ENCODE measurements around the gene NEMP1.

NEMP1 gene

GRCh38 chr12:57107456-57108155 is 29.0 kb upstream of the NEMP1 start:
- DNase-seq, result no peak

GRCh38 chr12:57106021-57106708 is 27.6 kb upstream of the NEMP1 start:
- DNase-seq, result no peak

DNA sequence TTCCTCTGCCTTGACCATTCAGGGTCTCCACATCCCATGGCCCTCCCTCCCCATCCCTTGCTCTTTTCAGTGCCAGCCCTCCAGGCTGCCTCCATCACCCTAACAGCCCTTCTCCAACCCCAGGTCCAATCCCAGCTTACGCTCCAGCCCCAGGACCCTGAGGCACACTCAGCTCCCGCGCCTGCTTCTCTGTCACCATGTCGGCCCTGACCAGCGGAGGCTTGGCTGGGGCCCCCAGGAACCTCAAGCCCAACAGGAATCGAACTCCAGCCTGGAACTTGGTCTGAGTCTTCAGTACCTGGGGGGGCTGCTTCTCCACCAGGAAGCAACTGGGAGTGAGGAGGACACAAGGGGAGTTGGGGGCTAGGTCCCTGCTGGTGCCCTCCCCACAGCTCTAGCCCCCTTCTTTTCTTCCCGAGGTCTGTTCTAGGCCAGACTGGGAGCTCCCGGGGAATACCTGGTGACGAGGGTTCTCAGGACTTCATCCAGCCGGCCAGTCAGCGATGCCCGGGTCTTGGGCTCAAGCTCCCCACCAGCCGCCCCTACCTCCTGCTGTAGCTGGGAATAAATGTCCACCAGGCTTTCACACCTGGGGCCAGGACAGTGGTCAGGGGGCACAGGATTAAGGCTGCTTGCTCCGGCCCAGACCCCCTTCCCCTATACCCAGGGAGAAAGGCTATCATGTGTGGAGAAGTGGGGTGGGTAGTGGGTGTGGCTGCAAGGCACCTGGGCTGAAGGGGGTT is 26.6 kb upstream of the NEMP1 start:
- DNase-seq, result no peak

DNA sequence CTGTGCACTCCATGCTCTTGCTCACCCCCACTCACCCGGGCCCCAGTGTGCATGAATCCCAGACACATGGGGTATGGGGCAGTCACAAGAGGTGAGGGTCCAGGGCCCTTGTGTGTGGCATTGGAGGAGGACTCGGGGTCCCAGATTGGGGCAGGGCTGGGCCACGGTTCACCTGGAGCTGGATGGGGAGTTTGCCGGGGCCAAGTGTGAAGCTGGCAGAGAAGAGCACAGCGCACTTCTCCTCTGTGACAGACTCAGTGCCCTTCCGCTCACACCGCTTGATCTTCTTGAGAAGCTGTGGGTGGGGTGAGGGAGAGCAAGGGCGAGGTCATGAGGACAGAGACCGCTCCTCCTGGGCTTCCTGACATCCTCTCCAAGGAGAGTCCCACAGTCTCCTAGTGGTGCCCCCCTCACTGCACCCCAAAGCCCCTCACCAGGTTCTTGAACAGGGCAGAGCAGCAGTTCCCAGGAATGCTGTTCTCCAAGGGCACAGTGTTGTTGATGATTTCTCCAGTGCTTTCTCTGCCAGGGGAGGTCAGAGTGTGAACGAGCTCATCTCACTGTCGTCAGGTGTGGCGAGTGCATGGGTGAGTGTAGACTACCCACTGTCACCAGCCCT is 25.8 kb upstream of the NEMP1 start:
- DNase-seq, result no peak

- DNase-seq, result no peak
Observed at GRCh38 chr12:57103856-57104255, 25.3 kb upstream of the NEMP1 start.

- DNase-seq, result no peak
Observed at GRCh38 chr12:57101892-57102695, 23.5 kb upstream of the NEMP1 start.

DNA sequence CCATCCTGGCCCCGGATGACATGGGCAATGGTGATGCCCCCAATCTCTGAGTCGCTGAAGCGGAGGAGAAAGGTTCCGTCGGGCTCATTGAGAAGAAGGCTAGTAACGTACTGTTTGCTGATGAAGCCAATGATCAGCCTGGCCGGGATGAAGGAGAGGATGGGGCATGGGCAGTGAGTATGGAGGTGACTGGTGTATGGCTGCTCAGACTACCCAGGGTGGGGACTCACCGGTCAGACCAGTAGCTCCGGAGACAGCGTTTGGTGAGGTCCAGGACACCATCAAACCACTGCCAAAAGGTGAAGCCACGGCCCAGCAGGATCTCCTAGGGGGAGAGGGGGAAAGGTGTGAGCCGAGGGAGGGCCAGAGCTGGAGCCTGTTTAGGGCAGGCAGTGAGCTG is 21.2 kb upstream of the NEMP1 start:
- no peak for DNase-seq

GRCh38 chr12:57099047-57099714 is 20.6 kb upstream of the NEMP1 start:
- no peak for DNase-seq

DNA sequence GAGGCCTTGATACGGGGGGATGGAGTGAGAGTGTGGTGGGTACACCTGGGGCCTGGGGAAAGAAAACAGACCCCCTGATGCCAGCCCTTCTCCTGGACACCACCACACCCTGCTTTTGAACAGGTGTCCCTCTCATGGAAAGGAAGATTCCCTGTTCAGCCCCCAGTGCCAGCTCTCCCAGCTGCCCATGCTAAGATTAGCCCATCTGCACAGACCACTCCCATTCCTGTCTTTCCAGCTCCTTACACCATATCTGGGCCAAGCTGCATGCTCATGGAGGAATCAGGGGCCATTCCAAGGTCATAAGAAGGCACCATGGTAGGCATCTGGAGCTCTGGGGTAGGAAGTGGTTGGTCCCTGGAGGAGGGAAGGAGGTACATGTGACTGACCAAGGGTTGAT is 20.0 kb upstream of the NEMP1 start:
- no peak for DNase-seq

DNA sequence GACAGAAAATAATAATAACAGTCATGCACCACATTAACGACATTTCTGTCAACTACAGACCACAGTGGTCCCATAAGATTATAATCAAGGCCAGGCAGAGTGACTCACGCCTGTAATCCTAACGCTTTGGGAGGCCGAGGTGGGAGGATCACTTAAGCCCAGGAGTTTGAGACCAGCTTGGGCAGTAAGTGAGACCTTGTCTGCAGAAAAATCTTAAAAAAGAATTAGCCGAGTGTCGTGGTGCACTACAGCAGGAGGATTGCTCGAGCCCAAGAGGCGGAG is 18.9 kb upstream of the NEMP1 start:
- DNase-seq, result no peak

GRCh38 chr12:57096748-57097553 is 18.4 kb upstream of the NEMP1 start:
- no peak for DNase-seq

DNA sequence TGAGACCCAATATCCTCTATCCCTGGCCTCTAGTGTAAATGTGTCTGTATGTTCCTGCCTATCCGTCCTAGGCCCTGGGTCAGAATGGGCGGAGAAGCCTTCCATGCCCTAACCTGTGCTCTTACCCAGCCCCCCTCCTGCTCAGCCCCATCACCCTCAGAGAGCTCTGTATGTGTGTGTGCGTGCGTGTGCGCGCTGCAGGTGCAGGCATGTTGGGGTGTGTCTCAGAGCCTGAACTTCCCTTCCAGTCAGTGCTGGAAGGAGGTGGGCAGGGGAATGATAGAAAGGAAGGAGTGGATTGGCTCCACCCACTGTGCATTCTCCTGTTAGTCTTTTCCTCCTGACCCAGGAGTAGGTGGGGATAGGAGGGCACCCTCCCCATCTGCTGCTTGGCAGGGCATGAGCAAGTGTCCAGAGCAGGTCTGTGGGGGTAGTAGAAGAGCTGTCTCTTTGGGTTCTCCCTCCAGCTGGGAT is 17.5 kb upstream of the NEMP1 start:
- DNase-seq, result no peak

GRCh38 chr12:57095440-57095839 is 16.8 kb upstream of the NEMP1 start:
- DNase-seq, result no peak

DNA sequence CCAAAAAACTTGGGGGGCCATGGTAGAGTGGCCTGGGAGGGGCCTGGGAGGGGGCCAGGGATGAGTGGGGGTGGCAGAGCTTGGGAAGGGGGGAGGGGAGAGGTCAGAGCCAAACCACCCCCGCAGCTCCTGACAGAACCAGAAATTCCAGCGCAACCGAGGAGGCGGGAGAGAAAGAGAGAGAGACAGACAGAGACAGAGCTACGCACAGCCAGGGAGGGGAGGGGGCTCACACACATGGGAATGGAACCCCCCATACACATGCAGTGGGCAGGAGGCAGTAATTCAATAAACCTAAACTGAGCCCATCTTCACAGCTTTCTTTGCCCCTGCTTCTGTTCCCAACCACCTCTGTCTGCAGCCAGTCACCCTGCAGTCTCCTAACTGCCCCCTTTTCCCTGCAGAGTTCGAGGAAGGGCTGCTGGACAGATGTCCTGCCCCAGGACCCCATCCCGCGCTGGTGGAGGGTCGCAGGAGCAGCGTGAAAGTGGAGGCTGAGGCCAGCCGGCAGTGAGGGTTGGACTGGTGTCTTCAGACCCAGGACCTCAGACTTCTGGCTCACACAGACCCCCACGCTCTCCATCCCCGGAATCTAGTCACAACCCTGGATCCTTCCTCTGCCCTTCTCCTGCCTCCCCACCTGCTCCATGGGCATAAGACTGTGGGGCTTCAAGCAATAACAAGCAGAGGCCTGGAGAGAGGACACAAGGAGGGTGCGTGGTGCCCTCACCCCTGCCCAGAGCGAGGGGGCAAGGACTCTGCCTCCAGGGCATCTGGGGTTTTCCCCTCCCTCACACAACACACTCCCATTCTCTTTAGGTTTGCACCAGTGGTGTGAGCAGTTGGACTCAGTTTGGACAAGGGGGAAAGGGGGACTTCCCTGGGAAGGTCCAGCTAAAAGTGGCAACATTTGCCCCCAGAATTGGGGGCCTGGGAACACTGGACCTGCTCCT is 15.9 kb upstream of the NEMP1 start:
- DNase-seq, result no peak

- no peak for DNase-seq
Observed at GRCh38 chr12:57093415-57094207, 15.0 kb upstream of the NEMP1 start.

DNA sequence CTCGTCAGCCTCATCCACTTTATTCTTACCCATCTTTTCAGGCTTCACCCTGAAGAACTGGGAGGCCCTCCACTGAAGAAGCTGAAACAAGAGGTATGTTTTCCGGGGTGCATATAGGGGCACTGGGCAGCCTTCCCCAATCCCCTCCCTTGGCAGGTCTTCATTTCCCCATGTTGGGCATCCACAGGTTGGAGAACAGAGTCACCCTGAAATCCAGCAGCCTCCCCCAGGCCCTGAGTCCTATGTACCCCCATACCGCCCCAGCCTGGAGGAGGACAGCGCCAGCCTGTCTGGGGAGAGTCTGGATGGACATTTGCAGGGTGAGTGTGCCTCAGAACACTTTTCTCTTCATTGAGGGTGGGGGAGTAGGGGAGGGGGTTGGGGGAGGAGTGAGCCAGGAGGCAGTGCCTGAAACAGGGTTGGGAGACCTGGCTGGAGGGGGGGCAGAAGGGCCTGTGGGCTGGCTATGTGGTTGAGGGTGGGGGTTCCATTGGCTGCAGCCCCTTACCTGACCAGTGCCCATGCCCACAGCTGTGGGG is 14.4 kb upstream of the NEMP1 start:
- DNase-seq, result no peak

- no peak for DNase-seq
Observed at GRCh38 chr12:57092529-57092862, 13.9 kb upstream of the NEMP1 start.

GRCh38 chr12:57091638-57092528 is 13.3 kb upstream of the NEMP1 start:
- no peak for DNase-seq

All from NCI-H1436 treated with DMSO at 0.1 percent for 48 hours (cell line).